Measurements from ENCODE around the gene GLT6D1.

GLT6D1 gene

GRCh38 chr9:135608294-135608998 lies 30.9 kb downstream of the GLT6D1 start:
- no peak overlapping the region for H3K4me3 ChIP-seq (ENCODE audit: low read length)
- no peak for DNase-seq (ENCODE audit: low read depth)
- TF ChIP-seq CTCF (conservative IDR thresholded peaks at IDR 0.05; ENCODE audit: low read depth, low read length) = no peak

GRCh38 chr9:135607401-135608293 lies 31.7 kb downstream of the GLT6D1 start:
- H3K4me3 ChIP-seq (ENCODE audit: low read length) = no peak overlapping the region
- no peak for DNase-seq (ENCODE audit: low read depth)
- no peak for TF ChIP-seq CTCF (conservative IDR thresholded peaks at IDR 0.05; ENCODE audit: low read depth, low read length)

GRCh38 chr9:135606885-135607259 lies 32.5 kb downstream of the GLT6D1 start:
- no peak for TF ChIP-seq CTCF (conservative IDR thresholded peaks at IDR 0.05; ENCODE audit: low read depth, low read length)
- H3K4me3 ChIP-seq (ENCODE audit: low read length) = no peak overlapping the region
- no peak for DNase-seq (ENCODE audit: low read depth)

- no peak overlapping the region for H3K4me3 ChIP-seq (ENCODE audit: low read length)
- no peak for TF ChIP-seq CTCF (conservative IDR thresholded peaks at IDR 0.05; ENCODE audit: low read depth, low read length)
- DNase-seq (ENCODE audit: low read depth) = no peak
Observed at GRCh38 chr9:135605238-135605781, 34.0 kb downstream of the GLT6D1 start.

GRCh38 chr9:135604437-135605237 lies 34.7 kb downstream of the GLT6D1 start:
- H3K4me3 ChIP-seq (ENCODE audit: low read length) = no peak overlapping the region
- DNase-seq (ENCODE audit: low read depth) = no peak
- no peak for TF ChIP-seq CTCF (conservative IDR thresholded peaks at IDR 0.05; ENCODE audit: low read depth, low read length)

- peak; percentile 0 for DNase-seq (ENCODE audit: low read depth)
- H3K4me3 ChIP-seq (ENCODE audit: low read length) = no peak overlapping the region
- TF ChIP-seq CTCF (conservative IDR thresholded peaks at IDR 0.05; ENCODE audit: low read depth, low read length) = peak; percentile 76
Observed at GRCh38 chr9:135602789-135603481, 36.4 kb downstream of the GLT6D1 start.

Data from retinal pigment epithelial cell (primary cell).